Right renal cortex interstitium (tissue), 3 donors: Measurements from ENCODE around the gene SEMA3F. TPM values are rescaled to one million over a fixed set of nuclear protein-coding genes. Genes with fewer than 3 reads are reported as not detected.
A peak's percentile ranks its signal among the peaks of the same experiment; 100 is the strongest.

Source experiments
- DNase-seq, 3 donors: peaks; one replicate each; pipeline ENCODE4 v3.0.0-alpha.2; 2013; ENCODE audit warnings: low read depth in 3 of 3, low spot score in 2 of 3
- polyA plus RNA-seq, 3 donors: library from polyadenylated mRNA; unstranded; fragments of 120-200 nt; gene quantifications; one replicate each; pipeline ENCODE4 v1.2.1, GENCODE V29; 2013; ENCODE audit not compliant: insufficient read length in 3 of 3

Gene SEMA3F
- polyA plus RNA-seq, 3 donors: 67.4 to 80.1 (median 70.8) TPM

DNA sequence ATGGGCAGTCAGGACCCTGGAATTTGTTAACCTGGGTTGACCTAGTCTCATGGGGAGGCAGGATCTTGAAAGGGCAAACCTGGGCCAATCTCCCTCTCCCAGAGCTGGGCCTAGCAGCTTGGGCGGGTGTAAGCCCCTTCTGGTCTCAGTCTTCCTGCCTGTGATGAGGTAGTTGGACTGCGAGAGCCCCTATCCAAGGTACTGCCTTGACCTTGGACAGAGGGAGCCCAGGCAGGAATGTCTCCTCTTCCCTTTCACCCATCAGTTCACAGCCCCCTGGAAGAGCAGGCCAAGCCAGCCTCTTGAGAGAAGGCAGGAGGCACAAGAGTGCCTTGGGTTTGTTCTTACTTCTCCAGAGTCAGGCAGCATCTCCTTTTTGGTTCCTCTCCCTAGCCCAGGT, 24.7 kb upstream of the SEMA3F start:
- no peak for DNase-seq

DNA sequence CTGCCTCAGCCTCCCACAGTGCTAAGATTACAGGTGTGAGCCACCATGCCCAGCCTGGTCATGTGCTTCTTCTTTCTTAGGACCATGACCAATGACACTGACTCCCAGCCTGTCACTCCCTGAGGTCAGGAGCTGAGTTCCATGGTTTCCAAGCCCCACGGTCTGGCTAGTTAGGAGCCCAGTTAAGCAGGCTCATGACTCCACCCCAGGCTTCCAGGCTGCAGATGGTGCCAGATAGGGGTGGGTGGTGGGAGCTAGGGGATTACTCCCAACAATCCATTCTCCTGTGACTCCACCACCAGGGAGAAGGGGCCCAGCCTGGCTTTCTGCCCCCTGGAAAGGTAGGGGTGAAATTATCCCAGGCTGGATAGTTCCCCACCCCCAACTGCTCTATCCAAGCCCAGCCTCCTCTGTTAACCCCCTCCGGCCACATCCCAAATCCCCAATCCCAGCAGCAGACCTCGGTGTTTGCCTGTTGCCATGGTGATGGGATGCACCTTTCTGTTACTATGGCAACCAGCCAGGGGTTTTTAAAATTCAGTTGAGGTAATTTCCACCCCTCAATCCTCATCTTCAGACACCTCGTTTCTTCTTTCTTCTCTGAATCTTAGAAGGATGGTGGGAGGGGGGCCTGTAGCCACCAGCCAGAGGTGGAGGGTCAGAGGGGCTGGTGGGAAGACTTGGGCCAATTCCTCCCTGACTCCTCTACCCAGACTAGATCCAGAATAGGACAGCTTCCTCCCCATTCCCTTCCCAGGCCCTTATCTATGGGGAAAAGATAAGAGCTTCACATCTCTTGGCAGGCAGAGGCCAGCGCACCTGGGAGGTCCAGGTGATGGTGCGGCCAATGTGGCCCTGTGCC, 22.5 kb upstream of the SEMA3F start:
- DNase-seq: no peak

DNA sequence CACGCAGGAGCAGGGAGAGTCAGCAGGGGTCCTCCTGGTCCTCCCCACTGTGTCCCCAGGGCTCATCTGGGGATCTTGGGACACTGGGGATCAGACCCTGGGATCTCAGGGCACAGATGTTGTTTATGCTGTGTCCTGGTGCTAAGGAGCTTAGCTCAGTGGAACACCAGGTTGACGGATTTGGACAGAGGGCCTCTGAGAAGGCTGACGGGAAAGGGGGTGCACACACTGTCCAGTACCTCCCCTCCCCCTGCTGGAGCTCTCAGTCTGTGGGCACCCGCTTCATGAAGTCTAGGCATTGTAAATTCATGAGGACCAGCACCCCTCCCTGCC, 21.9 kb upstream of the SEMA3F start:
- DNase-seq: no peak

GRCh38 chr3:50134367-50134766, 20.8 kb upstream of the SEMA3F start:
- no peak for DNase-seq

- DNase-seq: no peak
These were observed 19.2 kb upstream of the SEMA3F start for GRCh38 chr3:50135964-50136363.

DNA sequence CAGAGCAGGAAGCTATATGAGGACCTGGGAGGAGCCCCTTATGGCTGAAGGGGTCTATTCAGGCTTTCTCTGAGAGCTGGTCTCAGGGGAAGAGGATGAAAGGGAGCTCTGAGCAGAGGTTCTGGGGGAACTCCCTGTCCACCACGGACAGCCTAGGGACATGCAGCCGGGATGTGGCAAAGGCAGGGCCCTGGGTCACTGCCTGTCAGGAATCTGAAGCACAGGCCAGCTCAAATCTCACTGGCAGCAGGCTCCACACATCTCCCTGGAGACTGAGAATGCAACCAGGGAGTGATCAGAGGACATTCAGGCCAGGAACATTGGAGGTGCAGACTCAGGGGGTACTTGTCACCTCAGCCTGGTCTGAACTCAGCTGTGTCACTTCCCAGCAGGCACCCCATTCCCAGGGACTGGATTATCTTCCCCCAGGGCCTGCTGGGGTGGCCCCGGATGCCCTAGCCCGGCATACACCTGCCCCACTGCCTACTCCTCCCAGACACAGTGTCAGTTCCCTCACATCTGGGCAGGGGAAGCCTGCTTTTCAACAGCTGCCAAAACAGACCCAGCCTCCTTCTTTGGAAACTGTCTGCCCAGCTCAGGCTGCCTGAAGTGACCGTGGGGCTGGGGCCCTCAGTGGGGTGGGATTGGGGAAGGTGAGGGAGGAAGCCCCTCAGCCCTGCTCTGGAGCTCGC, 18.3 kb upstream of the SEMA3F start:
- DNase-seq: no peak

GRCh38 chr3:50137531-50137930, 17.6 kb upstream of the SEMA3F start:
- no peak for DNase-seq

DNA sequence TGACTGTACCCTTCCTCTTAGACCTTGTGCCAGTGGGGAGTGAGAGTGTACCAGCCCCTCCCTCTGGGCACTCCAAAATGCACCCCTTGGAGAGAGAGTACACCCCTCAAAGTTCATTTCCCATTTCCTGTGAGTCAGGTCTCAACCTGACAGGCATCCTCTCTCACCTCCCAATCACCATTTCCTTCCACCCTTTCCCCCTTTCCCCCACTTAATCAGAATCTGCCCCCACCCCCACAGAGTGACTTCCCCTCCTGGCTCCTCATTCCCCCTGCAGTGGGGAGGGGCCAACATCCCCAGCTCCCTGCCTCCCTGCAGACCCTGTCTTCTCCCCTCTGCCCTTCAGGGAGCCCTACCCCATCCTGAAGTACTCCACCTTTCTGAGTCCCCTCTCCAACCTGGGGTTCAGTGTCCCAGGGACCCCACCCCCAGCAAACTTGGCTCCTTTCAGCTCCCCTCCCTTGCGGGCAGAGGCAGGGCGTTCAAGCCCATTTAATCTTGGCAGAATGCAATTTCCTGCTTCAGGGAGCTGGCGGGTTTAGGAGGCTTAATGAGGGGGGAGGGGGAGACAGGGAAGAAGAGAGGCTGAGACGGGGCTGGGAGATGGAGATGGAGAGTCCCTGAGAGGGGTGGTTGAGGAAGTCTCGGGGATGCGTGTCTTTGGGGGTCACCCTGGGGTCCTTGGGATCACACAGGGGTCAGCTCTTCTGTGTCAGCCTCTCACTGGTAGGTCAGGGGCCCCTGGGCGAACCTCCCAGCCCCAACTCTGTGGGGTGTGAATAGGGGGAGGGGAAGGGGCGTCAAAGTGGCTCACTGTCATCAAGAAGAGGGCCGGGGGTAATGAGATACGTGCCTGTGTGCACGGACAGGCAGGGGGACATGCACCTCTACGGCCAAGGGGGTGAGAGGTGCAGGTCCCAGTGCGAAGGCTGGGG, 16.6 kb upstream of the SEMA3F start:
- DNase-seq: peak in 1 of 3 donors; percentile 66

GRCh38 chr3:50139308-50139707, 15.8 kb upstream of the SEMA3F start:
- DNase-seq: no peak

- DNase-seq: no peak
These were observed 15.3 kb upstream of the SEMA3F start for GRCh38 chr3:50139718-50140423.

DNA sequence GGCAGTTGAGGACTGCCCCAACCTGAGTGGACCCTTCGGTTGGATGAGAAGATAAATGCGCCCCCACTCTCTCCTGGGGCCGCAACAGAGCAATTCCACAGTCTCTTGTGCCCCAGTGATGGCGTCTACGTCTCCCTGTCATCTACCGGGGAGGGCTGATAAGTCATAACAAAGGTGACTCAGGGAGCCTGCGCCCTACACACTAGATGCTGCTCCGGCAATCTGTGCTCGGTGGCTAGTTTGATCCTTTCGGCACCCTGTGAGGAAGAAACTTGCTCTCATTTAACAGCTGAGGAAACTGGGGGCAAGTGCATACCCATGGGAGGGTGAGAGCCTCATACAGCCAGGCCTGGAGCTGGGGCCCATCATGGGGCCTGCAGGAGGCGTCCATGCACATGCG, 14.1 kb upstream of the SEMA3F start:
- no peak for DNase-seq

DNA sequence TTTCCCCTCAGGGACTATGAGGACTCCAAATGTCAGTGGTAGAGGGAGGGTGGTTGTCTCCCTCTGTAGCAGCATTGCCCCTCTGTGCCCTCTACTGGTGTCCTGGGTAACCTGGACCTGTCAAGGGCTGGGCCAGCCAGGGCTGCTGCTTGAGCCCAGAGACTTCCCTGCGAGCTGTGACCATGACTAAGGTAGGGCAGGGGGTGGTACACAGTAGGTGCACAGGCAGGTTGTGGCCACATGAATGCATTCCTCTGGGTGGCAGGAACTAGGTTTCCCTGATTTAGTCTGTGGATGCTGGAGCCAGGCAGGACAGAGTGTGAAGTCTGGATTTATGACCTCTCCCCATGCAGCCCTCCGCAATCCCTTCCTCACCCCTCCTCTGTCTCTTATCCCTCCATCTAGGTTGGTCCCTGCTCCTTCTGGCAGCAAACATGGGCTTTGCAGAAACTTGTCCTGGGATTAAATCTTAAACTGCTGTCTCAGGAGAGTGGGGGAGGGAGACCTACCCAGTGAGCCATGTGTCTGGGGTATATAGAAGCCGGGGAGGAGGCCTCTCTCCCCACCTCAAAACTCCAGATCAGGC, 8.7 kb upstream of the SEMA3F start:
- no peak for DNase-seq

DNA sequence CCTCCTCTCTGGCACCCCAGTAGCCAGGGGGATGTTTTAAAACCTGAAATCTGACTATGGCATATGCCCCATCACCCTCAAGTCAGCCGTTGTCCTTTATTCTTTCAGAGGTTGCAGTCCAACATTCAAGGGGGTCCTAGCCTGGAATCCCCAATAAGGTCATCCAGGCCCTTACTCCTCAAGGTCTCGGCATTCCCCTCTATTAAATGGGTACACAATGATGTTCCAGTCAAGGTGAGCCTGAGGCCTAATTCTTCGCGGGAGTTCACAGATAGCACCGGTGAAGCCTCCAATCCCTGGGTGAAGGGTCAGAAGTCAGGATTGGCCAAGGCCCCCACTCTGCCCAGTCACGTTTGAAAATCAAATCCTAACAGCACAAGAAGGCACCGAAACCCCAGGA, 8.1 kb upstream of the SEMA3F start:
- no peak for DNase-seq

DNA sequence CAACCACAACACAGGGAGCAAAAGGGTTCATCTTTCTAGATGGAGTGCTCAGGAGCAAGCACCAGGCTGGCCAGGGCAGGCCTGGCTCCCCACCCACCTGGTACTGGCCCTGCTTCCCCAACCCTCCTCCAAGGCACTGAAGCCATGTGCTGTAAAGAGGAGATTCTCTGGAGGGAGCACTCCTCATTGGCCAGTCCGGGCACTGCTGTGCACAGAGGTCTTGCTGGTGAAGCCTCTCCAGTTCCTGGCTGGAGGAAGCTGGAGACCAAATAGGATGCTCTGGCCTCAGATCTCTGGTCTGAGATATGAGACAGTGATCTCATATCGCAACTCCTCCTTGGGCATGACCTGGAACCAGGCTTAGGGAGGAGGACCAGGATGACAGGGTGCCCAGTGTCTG, 7.7 kb upstream of the SEMA3F start:
- DNase-seq: no peak

DNA sequence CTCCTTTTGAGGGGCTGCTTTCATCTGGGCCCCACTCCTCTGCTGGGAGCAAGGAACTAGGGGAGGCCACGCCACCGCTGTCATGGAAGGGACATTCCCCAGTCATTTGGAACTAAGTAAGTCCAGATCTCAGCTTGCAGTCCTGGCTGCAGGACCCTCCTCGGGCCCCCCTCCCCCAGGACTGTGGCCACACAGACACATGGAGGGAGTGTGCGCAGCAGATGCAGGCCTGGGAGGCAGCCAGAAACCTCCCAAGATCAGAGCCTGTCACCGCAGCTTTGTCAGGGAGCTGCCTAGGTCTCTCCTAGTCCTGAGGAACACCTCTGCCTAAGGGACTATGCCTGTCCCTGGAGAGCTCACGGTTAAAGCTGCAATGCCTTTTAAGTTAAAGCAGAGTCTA, 7.3 kb upstream of the SEMA3F start:
- no peak for DNase-seq

GRCh38 chr3:50150404-50150750, 4.7 kb upstream of the SEMA3F start:
- DNase-seq: no peak

DNA sequence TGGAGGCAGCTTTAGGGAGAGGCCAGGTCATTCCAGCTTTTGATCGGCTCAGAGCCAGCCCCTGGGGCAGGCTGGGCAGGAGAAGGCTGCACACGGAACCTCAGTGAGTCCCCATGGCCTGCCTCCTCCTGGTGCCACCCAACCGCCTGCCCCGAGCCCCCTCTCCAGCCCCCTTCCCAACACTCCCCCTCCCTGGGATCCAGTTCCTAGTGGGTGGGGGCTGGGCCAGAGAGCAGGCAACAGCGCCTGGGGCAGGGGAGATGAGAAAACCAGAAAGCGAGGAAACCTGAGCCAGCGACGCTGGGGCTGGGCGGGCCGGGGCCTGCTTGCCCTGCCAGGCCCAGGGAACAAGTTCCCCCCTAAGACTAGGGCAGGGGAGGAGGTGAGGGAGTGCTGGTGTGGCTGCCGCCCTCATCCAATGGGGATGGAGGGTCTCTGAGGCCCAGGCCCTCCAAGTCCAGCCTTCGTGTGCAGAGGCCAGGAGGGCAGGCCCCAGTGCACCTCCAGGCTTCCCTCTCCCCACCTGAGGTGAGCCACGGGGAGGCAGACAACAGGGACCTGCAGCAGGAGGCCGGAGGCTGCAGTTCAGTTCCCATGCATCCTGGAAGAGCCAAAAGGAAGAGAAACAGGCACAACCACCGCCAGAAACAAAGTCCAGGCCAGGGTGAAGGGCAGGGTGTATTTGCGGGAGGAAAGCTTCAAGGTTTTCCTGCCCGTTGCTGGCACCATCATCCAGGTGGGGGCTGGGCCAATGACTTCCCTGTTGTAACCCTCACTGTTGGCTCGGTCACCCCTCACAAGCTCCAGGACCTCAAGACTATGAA, 4.0 kb upstream of the SEMA3F start:
- peak in 1 of 3 donors; percentile 84 for DNase-seq

GRCh38 chr3:50151728-50152127, 3.4 kb upstream of the SEMA3F start:
- DNase-seq: no peak

DNA sequence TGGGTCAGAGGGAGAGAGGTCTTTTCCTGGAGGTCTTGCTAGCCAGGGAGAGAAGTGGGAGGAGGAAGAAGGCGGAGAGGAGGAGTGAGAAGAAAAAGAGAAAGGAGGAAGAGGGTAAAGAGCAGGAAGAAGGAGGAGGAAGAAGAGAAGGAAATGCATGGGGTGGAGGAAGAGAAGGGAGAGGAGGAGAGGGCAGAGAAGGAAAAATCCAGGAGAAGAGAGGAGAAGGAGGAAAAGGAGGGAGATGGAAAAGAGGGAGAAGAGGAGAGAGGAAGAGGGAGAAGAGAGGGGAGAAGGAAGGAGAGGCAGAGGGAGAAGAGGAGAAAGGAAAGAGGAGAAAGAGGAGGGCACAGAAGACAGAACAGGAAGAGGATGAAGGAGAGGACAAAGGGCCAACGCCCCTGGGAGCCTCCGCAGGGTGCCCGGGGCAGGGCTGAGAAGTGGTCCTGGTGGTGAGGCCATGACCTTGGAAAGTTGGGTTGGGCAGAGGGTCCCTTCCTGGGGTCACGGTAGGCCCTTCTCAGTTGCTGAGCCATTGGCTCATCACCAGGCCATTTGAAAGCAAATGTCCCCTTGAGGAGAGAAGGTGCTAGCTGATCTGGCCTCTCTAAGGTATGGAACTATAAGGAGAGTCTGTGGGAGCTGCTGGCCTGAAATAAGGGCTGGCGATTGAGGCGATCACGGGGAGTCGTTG, 1.2 kb upstream of the SEMA3F start:
- DNase-seq: no peak
